Colon (tissue), 2 donors: ENCODE measurements around the gene PCBP3.
"Not testable (repeated sequence)": the region's sequence is repeated elsewhere in the genome, so short reads cannot be mapped to it uniquely, and the experiment has no call there.

Experiments used
- FAIRE-seq: peaks from 2 replicates; lab custom pipeline; 2012; peaks lifted over from hg19 to GRCh38; lab: Jason Lieb, UNC
- donor health status: control.
- donor health status: control.

The PCBP3 gene

DNA sequence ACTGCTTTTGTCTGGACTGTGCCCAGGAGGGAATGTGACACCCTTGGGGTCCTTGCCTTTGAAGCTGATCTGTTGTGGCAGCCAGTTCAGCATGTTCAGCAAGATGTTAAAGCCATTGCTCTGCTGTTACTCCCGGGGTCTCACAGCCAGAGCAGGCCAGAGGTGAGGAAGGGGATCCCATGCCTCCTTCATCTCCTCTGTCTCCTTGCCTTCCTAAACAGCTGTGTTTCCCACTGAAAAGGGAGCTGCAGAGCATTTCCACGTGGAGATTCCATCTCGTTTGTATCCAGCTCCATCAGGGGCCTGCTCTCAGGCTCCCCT lies 202.2 kb downstream of the PCBP3 start:
- FAIRE-seq: no peak

DNA sequence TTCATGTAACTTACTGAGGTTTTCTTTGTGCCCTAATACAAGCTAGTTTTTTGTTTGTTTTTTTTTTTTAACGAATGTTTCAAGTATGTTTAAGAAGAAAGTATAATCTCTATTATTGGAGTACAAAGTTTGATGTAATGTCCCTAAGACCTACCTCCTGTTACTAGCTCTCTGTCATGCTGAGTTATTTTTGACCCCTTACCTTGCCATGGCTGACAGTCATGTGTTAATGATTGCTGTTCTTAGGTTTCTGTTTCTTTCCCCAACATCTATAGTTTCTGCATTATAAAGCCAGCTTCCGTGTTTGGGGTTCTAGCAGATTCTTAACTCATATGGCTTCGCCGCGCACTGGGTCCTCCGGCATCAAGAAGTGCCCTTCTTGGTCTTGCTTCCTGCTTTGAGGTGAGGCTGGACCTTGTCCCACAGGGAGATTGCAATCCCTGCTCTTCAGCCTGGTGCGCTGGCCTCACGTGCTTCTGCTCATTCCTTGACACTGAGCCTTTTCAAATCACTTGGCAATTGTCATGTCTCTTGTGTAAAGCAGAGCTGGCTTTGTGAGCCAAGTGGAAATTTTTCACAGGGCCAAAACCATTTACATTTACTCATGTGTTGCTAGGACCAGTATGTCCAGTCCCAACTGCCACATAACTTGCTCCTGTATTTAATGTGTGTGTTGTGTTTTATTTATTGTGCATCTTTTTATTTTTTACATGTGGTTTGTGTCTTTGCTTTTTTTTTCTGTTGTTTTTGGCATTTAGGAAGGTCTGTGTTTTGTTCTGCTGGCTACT lies 203.0 kb downstream of the PCBP3 start:
- no peak for FAIRE-seq

DNA sequence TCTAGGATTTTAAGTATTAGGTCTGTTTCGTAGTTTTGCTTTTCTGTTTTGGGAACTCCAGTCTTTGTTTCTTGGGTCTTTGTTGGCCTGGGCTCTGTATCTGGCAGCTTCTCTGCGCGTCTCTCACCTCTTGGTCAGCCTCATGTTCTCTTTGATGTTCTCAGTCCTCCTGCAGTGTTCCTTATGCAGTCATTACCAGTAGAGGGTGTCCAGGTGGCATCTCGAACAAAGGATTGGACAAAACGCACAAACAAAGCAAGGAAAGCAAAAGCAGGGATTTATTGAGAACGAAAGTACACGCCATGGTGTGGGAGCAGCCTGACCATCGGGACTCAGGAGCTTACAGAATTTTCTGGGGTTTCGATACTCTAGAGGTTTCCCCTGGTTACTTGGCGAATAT lies 204.3 kb downstream of the PCBP3 start:
- no peak for FAIRE-seq

DNA sequence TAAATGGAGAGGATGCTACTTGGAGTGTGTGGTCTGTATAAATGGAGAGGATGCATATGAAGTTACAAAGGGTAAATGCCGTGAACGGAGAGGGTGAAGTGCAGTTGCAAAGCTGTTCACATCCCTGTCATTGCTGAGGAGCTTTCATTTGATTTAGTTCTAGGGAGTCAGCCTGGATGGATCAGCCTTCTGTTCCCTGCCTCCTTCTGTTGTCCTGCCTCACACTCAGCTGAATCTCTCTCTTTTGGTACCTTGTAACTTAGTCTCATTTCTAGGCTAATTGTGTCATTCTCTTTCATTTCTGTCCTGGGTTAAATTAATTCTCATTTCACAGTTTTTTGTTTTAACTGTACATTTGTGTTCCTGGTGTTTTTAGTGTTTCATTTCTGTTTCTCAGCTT lies 204.8 kb downstream of the PCBP3 start:
- no peak for FAIRE-seq

DNA sequence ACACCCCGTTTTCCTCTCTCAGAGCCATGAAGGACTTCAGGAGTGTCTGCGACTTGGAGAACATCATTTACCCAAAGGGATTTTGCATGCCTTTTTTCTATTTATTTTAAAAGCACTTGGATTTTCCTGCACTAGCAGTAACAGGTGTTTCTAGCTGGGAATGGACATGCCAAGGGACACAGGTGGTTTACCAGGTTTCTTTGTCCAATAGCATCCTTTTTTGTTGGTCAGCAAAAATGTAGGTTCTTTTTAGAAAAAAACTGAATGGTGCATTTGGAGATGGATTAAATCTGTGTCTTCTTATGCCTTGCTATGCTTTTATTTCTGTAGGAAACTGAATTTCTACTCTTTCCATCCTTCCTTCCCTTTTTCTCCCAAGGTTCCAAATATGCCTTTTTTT lies 205.3 kb downstream of the PCBP3 start:
- no peak for FAIRE-seq

DNA sequence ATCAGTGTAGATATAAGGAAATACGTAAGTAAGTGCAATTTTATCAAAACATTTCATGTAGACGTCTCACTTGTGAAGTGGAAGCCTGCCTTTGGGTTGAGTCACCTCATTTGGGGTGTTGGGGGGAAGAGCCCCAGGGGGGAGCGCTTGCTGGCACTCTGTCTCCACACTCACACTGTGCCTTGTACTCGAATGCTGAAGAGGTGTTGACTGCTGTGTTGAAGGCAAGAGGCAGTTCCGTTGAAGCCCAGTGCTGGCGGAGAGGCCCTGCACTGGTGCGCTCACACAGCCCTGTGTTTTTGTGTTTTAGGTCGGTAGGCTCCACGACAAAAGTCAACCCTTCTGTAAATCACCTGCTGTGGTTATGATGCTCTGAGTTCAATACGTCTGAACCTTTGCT lies 206.1 kb downstream of the PCBP3 start:
- FAIRE-seq: no peak

DNA sequence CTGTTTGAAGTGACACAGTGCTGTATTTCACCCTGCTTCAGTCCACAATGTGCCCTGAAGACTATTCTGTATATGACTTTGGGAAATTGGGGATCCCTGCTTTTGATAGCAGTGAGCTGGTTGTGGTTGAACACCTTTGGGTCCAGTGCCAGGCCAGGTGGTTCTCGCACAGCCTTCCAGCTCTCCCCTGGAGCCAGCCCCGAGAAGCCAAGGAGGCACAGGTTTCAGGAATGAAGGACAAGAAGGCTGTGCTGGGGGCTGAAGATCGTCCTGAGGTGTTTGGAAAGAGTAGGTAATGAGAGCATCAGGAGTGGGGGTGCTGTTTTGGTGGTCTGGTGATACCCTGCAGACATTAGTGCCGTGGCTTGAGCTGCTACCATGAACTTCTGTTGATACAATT lies 206.7 kb downstream of the PCBP3 start:
- FAIRE-seq: no peak

DNA sequence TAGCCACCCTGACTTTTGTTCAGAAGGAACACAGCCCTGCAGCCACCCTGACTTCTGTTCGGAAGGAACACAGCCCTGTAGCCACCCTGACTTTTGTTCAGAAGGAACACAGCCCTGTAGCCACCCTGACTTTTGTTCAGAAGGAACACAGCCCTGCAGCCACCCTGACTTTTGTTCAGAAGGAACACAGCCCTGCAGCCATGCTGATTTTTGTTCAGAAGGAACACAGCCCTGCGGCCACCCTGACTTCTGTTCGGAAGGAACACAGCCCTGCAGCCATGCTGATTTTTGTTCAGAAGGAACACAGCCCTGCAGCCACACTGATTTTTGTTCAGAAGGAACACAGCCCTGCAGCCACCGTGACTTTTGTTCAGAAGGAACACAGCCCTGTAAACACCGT lies 208.9 kb downstream of the PCBP3 start:
- not testable (repeated sequence) for FAIRE-seq

DNA sequence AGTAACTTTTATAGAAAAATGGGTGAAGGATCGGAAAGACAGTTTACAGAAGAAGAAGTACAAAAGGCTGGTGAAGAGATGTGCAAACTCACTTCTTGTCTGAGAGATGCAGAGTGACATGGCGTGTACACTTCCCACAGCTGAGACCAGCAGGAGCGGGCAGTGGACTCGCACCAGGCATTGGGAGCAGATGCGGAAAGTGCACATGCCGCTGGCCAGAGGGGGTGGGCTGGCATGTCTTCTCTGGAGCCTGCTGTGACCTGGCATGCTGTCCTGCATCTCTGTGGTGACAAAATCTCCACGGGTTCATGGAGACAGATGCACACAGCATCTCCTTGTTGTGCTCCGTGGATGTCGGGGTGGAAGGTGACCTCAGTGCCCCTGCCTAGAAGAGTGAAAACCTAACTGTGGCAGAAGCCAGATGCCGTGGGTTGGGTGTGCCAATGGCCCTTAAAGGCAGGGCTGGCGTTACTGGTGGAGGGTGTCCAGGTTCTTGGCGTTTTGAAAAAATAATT lies 209.4 kb downstream of the PCBP3 start:
- no peak for FAIRE-seq

DNA sequence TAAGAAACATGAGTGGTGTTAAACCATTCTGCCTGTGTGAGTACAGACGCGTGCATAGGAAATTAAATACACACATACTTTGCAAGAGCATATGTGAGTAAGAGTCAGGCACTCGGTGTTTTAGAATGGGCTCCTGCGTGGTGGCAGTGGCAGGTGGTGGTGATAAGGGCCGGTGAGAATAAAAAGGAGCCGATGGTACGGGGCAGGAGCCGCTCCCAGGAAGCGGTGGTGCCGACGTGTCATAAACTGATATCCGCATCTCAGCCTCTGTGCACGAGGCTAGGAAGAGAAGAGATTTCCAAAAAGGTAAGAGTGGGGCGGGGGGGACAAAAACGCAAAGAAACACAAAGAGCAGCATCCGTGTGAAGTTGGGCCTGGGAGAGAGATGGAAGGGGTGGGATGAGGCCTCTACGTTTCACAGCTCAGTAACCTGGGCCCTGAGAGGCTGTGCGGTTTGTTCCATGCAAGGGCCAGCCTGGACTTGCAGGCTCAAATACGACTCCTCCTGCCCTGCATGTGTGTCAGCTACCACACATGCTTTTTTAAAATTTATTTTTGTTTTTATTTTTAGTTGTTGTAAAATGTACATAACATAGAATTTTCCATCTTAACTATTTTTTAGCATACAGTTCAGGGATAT lies 210.3 kb downstream of the PCBP3 start:
- FAIRE-seq: no peak

DNA sequence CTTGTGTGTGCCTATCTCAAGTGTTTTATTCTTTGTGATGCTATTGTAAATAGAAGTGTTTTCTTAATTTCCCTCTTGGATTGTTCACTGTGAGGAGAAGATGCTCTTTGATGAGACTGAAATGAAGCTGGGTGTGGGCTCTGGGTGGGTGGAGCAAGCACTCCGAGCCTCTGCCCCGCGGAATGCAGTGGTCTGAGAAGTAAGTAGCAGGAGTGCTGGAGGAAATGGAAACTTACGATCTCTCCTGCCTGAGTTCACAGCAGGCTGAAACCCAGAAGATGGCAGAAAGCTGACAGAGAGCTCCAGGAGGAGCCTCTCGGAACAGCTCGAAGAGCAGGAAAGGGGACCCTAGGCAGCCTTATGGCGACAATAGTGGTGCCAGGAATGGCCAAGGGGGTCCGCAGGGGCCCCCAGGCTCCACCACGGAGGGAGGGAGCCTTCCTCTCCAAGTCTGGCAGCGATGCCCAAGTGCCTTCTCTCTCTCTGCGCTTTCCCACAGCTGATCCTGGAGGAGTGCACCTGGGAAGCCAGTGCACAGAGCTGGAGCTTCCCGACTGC lies 211.2 kb downstream of the PCBP3 start:
- no peak for FAIRE-seq

DNA sequence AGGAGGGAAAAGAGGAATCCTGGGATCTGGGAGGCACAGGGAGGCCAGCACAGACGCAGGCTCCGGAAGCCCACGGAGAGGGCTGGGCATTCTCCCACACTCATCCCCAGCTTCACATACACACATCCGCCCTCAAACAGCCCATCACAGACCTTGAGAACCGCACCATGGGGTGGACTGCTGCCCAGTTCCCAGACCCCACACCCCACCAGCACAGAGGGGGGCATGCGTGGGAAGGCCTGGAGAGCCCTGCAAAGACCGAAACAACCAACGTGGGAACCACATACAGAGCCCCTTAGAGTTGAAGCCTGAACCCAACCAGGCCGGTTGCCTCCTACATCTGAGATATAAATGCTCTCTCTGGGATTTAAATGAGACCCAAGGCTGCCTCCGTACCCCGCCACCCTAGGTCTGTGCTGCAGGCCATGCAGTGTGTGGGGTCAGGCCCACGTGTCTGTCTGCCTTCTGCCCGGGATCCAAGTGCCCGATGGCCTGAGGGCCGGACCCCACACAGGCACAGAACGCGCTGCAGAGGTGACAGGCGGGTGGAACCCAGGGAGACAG lies 211.8 kb downstream of the PCBP3 start:
- FAIRE-seq: no peak

DNA sequence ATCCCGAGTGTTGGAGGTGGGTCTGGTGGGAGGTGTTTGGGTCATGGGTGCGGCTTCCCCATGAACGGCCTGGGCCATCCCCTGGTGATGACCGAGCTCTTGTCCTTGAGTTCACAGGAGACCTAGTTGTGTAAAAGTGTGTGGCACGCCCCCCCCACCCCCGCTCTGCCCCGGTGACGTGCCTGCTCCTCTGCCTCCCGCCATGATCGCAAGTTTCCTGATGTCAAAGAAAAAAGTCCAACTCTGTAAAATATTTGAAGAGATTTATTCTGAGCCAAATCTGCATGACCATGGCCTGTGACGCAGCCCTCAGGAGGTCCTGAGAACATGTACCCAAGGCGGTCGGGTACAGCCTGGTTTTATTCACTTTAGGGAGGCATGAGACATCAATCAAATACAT lies 212.9 kb downstream of the PCBP3 start:
- FAIRE-seq: no peak

DNA sequence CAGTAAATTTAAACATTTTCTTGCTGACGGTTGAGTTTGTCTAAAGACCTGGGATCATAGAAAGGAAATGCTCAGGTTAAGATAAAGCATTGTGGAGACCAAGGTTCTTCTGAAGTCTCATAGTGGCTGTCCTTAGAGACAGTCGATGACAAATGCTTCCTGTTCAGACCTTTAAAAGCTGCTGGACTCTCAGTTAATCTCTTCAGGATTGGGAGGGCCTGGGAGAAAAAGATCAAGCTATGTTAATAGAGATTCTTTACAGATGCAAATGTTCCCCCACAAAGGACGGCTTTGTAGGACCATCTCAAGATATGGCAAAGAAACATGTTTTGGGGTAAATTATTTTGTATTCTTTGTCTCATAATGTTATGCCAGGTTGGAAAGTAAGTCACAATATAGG lies 213.4 kb downstream of the PCBP3 start:
- FAIRE-seq: no peak

DNA sequence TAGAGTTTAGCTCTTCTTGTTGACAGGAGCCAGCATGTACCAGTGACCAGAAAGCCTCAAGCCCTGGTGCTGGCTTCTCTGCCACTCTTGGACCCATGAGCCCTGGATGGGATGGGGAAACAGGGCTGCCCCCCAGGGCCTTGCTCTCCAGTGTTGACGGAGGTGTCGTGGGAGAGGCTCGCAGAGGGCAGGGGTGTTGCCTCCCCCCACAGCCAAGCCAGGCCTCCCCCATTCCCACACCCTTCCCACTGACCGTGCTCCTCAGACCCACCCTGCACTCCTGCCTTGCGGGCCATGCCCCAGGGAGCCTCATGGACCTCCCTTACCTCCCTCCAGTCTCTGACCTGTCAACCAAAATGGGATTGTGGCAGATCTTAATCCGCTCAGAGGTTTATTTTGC lies 214.2 kb downstream of the PCBP3 start:
- FAIRE-seq: no peak

DNA sequence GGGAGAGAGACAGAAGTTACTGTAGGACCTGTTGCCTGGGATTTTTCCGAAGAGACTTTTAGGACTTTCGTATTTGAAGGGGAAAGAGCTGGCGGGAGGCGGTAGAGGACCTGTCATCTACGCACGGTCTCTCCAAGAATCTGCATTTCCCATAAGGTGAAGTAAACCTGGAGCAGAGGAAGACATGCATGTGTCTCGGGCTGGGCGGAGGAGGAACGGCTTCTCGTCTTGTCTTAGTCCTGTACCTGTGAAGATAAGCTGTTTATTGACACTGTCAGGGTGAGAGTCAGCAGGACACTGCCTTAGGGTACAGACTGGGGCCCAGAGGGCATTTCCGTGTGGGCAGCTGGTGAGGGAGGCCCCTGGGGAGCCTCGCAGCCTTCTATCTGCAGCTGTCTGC lies 214.7 kb downstream of the PCBP3 start:
- no peak for FAIRE-seq

DNA sequence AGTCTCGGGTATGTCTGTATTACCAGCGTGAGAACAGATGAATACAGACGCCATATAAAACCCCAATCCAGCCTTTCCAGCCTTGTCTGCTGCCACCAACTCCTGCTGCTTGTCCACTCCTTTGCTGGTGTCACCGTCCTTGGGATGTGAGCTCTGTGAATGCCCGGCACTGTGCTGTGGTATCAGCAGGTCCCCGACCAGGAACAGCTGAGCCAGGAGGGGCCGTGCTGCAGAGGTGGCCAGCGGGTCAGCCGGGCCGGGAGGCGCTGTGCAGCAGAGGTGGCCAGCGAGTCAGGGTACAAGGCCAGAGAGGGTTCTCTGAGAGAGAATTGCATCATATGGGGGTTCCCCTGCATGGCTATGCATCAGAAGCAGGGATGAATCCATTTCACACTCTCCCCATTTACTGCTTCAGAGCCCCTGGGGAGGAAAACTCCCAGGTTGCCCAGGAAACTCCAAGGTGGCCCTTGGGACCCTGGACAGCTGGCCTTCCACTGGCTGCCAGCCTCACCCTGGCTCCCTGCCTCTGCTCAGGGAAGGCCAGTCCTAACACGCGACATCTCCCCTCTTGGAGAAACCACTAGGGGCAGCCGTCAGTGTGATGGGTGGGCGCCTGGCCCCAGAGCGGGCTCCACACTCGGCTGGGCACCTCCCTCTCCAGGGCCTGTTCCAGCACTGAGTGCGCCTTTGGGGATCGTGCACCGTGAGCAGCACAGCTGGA lies 215.7 kb downstream of the PCBP3 start:
- no peak for FAIRE-seq

DNA sequence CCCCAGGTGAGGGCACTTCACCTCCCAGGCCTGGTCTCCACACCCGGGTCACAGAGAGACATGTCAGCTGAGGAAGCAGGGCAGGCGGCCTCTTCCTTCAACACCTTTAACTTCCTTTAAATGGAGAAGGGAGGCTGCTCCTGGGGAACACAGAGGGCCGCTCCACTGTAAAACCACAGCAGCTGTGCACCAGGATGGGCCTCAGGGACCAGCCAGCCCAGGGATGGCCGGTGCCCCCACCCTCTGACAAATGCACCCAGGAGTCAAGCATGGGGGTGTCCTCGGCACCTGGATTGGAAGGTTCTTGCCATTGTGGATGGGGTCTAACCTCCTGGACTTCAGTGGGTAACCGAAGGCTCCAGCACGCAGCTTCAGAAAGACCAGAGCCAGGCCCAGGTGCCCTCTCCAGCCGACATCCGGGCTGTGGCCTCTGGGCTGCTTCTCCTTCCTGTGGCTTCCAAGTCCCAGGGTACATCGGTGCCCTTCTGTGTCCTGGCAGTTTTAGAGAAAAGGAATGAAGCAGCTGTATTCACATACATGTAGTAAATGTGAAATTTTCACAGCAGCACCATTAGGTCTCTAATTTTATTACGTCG lies 216.3 kb downstream of the PCBP3 start:
- no peak for FAIRE-seq

DNA sequence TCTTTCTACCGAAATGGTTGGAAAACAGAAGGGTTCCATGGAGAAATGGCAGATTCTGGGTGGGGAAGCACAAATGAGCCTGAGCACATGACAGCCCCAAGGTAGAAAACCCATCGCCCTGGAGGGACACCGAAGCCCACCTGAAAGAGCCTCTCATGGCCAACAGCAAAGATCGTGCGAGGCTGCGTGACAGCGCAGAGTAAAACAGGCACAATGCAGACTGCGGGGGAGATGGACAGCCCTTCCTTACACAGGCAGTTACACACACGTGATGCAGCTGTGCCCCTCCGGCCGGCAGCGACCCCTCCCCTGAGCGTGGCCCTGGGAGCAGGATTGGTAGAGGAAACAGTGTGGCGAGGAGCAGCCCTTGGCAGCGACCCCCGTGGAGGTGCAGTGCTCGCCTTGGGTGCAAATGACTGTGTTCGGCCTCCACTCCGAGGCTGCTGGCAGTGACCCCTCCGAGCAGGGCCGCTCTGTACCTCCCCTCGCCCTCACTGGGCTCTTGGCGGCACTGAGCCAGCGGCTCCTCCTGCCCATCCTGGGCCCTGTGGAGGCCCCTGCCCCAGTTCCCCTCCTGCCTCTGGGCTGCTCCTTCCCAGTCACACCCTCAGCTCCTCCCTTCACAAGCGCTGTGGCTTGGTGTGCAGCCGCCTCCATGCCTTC lies 217.1 kb downstream of the PCBP3 start:
- no peak for FAIRE-seq

DNA sequence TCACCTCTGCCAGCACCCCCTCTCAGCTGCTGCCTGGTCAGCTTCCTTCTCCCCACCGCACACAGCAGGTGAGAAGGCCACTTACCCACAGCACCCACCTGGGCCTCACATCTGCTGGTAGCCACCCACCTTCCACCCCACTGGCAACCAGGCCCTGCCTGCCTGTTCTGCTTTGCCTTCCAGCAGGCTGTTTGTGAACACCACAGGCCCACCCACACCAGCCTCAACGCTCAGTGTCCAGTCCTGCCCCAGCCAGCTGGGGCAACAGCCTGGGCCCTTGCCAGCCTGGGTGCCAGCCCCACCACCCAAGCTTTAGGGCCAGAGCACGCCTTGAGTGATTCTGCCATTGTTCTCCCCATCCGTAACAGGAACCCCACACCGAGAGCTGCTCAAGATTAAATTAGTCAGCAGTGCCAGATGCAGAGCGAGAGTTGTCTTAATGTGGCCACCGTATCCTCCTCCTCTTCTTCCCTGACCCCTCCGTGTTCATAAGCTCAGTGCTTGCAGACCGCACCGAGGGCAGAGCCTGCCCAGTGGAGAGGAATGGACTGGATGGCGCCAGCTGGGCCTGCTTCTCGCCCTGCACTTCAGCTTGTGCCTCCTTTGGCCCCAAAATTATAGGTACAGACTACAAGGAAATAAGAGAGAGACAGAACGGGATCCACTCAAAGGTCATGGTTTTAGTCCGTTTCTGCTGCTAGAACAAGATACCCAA lies 217.8 kb downstream of the PCBP3 start:
- no peak for FAIRE-seq
